SKM-1 treated with dmso at 0.1 percent for 144 hours (cell line): ENCODE data around the gene CDX1.

Experiments
- DNase-seq: peaks from one replicate; lab custom pipeline; 2025; ENCODE audit not compliant: unreplicated experiment; lab: John Stamatoyannopoulos, UW

The CDX1 gene

DNA sequence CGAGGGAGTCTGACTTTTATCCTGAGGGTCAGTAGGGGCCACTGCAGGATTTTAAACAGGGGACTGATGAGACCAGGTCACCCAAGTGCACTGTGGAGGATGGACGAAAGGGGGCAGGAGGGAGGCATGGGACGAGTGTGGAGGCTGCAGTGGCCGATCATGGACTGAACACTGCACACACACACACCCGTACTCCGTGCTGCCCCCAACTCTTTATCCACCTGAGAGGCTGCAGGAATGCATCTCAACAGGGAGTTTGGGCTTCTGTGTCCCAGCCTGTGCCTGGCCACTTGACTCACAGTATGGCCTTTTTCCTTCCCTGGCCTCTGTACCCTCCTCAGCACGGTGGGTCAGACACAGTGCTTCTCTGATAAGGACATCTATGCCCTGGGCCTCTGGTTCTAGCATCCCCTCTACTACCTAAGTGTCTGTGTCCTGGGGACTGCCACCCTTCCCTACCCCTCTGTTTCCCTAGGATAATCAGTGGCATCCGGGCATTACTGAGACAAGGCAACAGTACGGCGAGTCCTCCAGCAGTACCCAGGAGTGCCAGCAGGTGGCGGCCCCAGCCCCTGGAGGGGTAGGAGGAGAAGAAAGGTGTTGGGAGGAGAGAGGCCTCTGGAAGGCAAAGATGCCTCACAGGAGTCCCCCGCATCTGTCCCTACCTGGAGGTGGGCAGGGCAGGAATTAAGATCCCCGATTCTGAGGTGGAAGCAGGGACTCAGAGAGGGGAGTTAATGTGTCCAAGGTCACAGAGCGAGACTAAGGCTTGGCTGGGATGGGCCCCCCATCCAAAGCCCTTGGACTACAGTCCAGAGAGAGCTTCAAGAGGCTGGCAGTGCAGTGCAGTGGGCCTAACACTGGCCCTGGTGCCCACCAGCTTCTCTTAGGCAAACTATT, 5.1 kb upstream of the CDX1 start:
- DNase-seq, result peak; percentile 72

DNA sequence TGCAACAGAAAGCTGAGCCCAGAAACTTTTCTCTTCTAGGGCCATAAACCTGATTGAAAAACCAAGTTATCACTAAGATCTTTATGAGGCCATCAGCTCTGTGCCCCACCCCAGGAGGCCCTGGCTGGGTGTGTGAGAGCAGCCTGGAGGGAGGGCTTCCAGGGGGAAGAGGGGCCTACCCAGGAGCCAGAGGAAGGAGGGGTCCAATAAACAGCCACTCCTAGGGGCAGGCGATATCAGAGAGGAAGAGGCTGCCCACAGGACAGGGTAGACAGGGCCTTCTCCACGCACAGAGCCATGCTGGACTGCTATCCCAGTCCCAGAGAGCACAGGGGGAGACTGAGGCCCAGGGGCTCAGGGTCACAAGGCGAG, 4.5 kb upstream of the CDX1 start:
- no peak for DNase-seq

DNA sequence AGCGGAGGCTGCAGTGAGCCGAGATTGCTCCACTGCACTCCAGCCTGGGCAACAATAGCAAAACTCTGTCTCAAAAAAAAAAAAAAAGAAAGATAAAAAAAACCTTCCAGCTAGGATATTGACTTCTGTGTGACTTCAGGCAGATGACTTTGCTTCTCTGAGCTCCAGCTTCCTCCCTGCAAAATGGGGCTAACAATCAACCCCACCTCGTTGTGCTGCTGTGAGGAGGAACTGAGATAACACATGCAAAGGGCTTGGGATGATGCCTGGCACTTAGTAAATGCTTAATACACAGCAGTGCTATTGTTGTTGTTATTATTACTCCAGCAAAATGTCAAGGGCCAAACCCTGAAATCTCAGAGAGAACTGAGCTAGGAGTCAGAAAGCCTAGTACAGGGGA, 3.5 kb upstream of the CDX1 start:
- no peak for DNase-seq

DNA sequence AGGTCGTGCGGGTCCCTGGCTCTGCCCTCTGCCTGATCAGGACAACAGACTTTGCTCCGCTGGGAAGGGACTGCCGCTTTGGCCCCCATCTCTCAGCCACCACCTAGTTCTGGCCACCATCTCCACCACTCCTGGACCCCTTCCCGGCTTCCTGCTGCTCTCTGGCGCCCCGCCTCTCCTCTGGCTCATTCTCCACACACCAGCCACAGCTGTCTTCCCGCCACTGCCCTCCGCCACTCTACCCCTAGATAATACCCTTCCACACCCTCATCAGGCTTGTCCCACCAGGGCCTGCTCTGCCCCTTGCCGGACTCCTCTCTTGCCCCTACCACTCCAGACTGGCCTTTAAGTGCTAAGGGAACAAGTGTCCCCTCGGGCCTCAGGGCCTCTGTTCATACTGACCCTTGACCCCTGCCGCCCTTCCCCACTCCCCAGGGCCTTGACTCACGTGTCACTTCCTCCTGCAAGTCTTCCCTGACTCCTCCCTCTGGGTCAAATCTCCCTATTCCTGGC, 3.0 kb upstream of the CDX1 start:
- DNase-seq, result no peak

DNA sequence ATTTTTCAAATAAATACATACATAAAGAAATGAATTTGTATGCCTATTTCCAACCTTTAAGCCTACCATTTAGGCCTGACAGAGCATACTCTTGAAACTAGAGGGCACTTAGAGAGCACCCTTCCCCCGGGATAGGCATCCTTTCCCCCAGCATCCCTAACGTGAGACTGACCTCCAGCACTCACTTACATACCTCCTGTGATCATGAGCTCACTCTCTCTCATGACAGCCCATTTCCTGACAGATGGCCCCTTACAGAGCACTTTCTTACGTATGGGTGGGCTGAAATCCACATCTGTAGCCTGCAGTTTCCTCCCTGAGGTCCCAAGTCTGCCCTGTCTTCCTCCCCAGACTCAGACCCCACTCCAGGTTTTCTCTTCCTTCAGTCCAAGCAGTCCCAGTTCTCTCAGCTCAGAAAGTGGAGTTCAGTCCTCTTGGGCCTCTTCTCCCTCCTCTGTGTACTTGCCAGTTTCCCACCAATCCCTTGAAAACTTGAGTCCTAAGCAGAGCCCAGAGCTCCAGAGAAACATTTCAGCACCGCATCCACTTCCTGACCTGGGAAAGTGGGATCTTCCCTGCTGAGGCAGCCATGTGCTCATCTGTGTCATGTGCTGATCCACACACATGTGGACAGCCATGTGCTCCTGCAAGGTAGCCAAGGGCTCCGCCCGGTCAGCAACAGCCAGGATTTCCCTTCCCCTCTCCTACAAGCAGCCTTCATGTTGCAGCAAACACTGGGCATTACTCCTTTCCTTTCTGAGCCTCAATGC, 2.2 kb upstream of the CDX1 start:
- DNase-seq, result no peak

DNA sequence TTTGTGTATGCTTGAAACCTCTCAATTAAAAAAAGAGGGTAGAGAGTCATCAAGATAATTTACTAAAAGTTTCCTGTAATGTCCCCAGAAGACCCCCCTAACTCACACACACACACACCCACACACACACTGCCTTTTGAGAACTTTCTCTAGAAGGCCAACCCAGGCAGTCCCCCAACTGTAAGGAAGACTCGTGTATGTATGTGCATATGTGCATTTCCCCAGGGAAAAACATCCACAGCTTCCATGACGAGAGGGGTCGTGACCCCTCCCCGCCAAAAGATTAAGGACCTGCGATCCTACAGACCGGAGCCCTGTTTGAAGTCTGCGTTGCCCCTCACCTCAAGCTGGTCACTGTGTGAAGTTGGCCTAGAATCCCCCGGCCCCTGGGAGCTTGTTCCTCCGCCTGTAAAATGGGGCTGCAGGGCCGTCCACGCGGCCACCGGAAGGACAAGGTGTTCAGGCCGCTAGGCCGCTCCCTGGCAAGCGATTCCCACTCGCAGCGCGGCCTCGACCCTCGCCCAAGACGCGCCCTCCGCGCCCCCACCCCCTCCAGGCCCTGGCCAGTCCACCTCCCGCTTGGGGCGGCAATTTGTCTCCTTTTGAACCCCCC, 435 bp upstream of the CDX1 start:
- DNase-seq, result no peak

DNA sequence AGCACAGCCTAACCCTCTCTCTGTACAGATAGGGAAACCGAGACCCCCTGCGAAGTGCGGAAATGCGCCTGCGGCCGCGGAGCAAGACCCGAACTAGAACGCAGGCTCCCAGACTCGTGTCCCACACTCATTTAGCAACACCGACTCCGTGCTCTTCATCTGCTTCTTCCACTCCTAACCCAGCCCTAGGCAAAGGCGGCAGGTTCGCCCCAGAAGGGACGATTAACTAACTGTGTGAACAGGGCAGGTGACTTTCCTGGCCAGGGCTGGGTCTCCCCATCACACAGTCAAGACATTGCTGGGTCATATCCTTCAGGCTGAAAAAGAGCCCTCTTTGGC, 903 bp downstream of the CDX1 start:
- DNase-seq, result no peak

DNA sequence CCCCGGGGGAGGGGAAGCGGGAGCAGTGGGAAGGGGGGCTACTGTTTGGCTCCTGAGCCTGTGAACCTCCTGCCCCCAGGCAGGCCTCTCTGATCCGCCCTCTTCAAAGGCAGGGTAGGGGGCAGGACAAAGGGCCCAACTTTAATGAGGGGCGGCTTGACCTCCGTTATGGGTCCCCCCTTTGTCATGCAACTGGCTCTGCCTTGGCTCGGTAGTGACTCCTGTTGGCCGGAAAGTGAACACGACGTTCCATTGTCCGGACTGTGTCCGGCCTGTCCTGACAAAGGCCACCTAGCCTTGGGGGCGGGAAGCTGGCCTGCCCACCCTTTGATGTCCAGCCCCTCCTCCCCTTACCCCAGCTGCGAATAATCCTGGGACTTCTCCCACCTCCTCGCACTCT, 1.3 kb downstream of the CDX1 start:
- no peak for DNase-seq

DNA sequence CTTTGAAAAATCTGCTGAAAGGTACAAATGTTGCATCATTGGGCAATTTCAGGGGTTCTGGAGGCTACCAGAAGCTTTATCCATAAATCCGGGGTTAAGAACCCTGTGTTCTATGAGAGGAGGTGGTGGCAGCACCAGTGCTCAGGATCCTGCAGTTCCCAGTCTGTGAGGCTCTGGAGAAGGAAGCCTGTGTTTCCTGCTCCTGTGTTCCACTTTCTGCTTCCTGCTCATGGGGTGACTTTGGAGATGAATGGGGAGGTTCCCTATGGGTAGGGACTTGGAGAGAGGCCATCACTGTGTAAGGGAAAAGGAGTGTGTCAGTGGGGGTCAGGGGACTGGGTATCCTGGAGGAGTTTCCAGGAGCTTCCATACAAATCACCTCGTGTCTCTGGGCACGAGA, 2.3 kb downstream of the CDX1 start:
- DNase-seq, result no peak

DNA sequence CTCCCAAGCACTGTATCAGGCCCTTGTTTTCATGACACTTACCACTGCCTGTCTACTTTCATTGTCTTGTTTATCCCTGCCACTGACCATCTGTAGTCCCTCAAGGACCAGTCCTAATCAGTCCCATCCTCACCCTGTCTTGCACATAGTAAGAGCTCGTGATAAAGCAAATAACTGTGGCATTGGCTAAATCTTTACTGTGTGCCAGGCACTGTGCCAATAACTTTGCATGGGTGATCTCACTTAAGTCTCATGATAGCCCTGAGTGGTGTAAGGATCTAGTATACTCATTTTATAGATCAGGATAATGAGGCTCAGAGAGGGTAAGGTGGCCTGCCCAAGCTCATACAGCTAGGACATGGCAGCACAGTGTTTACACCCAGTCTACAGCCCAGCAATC, 5.6 kb downstream of the CDX1 start:
- no peak for DNase-seq

DNA sequence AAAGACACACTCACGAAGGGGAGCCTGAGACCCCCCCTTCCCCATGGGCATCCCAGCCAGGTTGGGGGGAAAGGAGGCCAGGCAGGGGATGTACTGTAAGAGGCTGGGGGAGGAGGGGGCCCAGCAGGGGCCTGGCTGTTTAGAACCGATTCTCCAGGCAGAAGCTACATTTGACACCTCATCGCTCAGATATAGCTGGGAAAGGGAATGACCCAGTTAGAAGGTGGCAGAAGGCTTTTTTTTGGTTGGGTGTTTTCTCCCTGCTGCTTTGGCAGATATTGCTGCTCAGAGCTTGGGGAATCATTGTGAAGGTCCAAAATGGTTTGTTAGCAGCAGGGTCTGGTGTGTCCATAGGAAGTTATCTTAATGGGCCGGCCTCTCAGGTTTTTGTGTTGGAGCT, 6.0 kb downstream of the CDX1 start:
- no peak for DNase-seq

DNA sequence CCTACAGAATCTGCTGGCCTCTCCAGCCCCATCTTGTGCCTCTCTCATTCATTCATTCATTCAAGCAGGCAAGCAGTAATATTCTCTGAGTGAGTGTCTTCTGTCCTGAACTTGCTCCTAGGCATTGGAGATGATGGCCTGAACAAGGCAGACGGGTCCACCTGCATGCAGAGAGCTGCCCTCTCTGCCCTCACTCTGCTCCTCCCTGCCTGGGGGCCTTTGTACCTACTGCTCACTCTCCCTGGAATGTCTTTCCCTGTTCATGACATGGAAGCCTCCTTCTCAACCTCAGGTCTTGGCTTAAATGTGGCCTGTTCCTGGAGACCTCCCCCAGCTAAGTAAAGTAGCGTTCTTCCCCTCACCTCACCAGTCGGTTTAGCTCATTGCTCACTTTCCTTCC, 6.6 kb downstream of the CDX1 start:
- no peak for DNase-seq

DNA sequence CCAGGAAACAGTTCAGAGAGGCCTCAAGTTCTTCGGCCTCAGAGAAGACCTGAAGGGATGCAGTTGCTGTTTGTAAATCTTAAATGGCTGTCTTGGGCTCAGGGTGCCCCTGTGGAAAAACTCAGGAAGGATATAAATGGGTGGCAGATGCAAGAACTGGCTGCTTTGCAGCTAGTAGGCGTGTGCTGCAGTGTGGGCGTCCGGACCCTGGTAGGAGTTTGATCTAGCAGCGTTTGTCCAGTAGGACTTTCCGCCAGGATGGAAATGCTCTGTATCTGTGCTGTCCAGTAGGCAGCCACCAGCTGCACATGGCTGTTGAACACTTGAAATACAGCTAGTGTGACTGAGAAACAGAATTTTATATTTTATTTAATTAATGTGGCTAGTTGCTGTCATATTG, 7.7 kb downstream of the CDX1 start:
- DNase-seq, result no peak

DNA sequence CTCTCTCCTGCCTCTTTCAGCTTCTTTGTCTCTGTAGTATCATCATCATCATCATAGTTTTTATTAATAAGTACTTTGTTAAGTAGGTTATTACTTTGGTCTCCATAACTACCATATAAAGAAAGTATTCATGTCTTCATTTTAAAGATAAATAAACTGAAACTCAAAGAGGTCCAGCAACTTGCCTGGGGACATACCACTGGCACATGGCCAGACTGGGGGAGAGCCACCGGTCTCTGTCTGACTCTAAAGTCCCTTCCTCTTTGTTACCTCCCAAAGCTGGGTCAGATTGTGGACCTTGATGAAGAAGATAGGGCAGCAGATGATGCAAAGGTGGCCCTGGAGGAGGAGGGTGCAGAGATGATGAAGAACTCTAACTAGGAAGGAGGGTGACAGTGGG, 8.5 kb downstream of the CDX1 start:
- DNase-seq, result no peak

DNA sequence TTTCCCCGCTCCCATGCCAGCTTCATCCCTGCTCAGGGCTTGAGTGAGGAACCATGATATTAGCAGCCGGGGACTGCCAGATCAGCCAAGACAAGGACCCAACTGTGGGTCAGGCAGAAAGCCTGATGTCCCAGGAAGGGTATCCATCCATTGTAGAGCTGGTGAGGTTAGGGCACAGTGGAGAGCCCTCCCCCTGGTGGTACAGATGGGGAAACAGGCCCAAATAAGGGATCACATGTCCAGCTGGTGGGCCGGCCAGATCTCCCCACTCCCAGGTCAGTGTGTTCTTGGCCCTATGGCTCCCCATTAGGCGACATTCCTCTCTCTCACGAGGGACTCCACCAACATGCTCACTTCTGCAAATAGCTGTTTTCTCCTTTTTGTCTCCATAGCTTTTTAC, 9.0 kb downstream of the CDX1 start:
- DNase-seq, result no peak

DNA sequence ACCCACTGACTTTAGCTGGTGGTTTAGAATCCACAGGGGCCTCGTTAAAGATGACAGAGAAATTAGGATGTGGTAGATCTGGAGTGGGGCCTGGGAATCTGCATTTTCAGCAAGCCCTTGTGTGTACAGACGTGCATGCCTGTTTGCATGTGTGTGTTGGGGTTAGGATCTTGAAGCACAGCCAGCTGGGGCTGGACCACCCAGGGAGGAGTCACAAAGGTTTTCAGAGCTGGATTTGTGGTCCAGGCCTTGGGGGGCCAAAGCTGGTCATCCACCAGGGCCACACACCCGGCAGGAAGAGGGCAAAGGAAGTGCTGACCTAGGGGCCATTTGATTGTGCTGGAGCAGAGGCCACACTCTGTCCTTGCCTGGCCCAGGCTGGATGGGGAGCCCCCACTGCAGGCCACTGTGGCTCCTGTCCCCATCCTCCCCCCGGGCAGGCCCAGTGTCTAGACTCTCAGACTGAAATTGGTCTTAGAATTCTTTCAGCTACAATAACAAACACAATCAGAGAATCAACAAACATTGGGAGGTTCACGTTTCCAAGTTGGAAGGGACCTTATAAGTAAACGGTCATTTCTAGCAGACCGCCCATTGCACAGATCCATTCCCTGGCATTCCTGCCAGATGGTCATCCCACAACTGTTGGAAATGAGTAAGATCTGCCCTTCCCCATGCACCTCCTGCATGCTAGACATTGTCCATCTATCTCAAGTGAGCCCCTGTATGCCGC, 10.3 kb downstream of the CDX1 start:
- DNase-seq, result no peak

DNA sequence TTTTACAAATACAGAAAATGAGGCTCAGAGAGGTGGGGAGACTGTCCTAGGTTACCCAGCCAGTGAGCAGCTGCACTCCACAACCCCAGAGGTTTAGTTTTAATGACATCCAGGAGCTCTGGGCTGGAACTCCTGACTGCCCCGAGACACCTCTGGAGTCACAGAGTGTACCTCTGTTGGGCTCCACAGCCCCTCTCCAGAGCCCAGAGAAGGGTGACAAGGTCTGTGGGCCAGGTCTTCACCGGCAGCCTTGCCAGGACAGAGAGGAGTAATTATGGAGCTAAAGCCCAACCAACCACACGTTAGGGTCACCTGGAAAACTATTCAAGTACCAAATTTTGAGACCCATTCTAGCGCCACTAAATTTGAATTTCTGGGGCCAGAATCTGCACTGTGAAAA, 11.1 kb downstream of the CDX1 start:
- no peak for DNase-seq

DNA sequence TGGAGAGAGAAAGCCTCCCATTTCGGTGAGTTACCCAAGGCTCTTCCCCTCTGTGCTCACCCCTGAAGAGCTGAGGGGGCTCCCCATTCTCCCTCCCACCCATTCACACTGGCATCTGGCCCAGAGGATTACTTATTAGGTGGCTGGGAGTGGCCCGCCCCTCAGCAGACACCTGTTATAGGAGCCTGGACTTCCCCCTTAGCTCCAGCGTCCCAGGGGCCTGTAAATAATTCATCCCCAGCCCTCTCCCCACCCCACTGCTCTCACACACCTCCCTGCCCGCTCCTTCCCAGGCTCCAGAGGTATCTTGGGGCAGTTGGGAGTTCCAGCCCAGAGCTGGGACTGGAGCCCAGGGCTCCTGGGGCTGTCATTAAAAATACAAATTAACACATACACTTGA, 11.7 kb downstream of the CDX1 start:
- no peak for DNase-seq

DNA sequence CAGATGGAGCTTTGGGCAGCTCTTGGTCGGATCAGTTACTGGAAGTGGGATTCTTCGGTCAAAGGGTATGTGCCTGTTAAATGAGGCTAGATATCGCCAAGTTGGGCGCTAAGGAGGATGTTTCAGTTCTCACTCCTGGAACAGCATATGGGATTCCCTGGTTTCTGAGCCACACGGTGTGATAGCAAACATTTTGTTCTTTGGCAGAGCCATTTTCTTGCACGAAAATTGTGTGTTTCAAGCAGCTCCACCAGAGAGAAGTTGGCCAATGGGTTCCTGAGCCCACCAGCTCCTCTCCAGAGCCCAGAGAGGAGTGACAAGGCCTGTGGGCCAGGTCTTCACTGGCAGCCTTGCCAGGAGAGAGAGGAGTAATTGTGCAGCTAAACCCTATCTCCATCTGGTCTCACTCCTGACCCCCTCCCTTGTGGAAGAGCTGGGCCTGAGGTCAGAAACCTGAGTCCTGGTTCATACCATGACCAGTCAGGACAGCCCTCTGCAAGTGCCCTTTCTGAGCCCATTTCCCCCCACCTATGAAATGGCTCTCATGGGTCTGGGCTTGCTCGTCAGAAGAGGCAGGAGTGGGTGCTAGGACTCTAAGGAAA, 12.5 kb downstream of the CDX1 start:
- no peak for DNase-seq

DNA sequence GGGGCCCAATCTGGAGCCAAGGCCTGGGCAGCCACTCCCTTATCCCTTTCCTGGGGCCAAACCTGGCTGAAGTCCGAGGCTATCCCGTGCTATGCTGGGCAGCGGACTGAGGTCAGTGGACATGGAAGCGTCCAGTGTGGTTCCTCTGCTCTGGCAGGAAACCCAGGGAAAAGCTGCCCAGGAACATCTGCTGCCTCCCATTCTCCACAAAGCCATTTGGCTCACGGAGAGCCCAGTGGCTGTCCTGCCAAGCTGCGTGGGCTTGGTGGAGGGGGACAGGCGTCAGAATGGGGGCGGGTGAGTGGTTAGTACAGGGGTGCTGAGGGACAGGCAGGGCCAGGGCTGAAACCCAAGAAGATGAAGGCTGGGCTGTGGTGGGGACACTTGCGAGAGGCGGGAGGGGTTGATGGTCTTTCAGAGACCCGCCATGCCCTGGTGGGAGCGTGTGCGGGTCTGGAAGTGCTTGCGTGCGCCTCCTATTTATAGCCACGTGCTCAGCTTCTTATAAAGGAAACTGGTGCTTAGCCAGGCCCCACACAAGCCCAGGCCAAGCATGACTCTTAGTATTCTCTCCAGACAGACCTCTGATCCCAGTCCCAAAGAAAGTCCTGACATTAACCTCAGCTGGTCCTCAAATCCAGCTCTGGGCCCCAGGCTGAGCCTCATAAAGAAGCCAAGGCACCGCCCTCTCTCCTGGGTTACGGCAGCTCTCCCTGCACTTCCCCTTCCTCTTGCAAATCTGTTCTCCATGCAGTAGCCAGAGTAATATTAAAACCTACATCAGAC, 13.9 kb downstream of the CDX1 start:
- peak; percentile 71 for DNase-seq
